NT2/D1 (cell line): ENCODE data around the gene TBL1X.

Source experiments
- YY1 ChIP-seq: IDR thresholded peaks from 2 replicates; pipeline ENCODE4 v1.6.1; 2011; ENCODE audit not compliant: insufficient read length, insufficient read depth
- ZNF274 ChIP-seq: IDR thresholded peaks from 2 replicates; pipeline ENCODE4 v1.6.1; 2011; ENCODE audit warnings: mild to moderate bottlenecking, low read depth, low read length

- TF ChIP-seq YY1: no peak
- TF ChIP-seq ZNF274: no peak
Observed at GRCh38 chrX:9644335-9644734, 179.5 kb downstream of the TBL1X start.
